ENCODE data around the gene IPO4.
A peak's percentile ranks its signal among the peaks of the same experiment; 100 is the strongest.
"Not testable (repeated sequence)": the region's sequence is repeated elsewhere in the genome, so short reads cannot be mapped to it uniquely, and the experiment has no call there.

Gene IPO4, protein sequence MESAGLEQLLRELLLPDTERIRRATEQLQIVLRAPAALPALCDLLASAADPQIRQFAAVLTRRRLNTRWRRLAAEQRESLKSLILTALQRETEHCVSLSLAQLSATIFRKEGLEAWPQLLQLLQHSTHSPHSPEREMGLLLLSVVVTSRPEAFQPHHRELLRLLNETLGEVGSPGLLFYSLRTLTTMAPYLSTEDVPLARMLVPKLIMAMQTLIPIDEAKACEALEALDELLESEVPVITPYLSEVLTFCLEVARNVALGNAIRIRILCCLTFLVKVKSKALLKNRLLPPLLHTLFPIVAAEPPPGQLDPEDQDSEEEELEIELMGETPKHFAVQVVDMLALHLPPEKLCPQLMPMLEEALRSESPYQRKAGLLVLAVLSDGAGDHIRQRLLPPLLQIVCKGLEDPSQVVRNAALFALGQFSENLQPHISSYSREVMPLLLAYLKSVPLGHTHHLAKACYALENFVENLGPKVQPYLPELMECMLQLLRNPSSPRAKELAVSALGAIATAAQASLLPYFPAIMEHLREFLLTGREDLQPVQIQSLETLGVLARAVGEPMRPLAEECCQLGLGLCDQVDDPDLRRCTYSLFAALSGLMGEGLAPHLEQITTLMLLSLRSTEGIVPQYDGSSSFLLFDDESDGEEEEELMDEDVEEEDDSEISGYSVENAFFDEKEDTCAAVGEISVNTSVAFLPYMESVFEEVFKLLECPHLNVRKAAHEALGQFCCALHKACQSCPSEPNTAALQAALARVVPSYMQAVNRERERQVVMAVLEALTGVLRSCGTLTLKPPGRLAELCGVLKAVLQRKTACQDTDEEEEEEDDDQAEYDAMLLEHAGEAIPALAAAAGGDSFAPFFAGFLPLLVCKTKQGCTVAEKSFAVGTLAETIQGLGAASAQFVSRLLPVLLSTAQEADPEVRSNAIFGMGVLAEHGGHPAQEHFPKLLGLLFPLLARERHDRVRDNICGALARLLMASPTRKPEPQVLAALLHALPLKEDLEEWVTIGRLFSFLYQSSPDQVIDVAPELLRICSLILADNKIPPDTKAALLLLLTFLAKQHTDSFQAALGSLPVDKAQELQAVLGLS

DNA sequence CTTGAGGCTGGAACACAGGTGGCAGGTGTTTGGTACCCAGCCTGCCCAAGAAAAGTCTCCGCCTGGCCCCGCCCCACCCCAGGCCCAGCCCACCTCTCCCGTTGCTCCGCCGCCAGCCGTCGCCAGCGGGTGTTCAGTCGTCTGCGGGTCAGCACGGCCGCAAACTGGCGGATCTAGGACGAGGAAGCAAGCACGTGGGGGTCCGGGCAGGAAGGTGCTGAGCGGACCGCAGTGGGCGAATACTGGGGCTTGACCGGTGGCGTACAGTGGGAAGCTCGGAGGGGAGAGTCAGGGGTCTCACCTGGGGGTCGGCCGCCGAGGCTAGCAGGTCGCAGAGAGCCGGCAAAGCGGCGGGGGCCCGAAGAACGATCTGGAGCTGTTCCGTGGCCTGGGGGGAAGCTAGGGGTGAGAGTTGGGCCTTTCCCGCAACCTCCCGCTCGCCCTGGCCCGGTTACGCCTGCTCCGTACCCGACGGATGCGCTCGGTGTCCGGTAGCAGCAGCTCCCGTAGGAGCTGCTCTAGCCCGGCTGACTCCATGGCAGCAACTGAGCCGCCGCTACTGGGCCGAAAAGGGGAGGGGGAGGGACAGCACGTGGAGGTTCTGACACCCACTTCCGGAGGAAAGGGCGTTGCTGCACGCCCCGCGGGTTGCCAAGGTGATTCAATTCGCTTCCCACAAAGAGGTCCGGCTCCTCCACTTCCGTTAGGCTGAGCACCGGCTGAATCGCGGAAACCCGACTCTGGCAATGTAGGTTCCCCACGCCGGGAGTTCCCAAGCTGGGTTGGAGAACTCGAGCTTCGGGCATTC lies at the start of gene IPO4:
Gene IPO4 (minus strand): TSS at position 566 of the 808 bp plus-strand sequence. CDS start 29 bp downstream, at position 537.
- peak; percentile 90 to 95 (median 94) for DNase-seq (ENCODE audit: low read depth in 3 of 3)

- DNase-seq (ENCODE audit: low read depth in 3 of 3): no peak
Observed at GRCh38 chr14:24238123-24238522, 49.5 kb upstream of the IPO4 start.

DNA sequence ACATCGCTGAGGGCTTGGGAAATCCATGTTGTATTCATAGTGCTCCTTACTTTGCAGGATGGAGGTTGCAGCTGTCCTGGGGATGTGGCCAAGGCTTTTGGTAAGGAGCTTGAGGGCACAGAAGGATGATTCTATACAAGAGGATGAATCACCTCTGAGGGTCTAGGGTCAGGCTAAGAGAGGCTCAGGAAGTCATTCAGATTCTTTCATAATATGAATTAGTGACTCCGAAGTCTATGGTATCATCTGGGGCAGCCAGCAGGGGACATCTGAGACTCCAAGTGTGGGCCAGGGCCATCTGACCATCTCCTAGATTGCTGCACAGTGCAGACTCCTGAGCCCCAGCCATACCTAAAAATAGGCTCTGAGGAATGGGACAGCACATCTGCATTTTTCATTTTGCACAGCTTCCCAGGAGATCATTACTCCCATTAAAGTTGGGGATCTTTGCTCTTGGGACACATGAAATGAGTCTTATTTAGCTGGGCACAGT lies 48.9 kb upstream of the IPO4 start:
- no peak for DNase-seq (ENCODE audit: low read depth in 3 of 3)

DNA sequence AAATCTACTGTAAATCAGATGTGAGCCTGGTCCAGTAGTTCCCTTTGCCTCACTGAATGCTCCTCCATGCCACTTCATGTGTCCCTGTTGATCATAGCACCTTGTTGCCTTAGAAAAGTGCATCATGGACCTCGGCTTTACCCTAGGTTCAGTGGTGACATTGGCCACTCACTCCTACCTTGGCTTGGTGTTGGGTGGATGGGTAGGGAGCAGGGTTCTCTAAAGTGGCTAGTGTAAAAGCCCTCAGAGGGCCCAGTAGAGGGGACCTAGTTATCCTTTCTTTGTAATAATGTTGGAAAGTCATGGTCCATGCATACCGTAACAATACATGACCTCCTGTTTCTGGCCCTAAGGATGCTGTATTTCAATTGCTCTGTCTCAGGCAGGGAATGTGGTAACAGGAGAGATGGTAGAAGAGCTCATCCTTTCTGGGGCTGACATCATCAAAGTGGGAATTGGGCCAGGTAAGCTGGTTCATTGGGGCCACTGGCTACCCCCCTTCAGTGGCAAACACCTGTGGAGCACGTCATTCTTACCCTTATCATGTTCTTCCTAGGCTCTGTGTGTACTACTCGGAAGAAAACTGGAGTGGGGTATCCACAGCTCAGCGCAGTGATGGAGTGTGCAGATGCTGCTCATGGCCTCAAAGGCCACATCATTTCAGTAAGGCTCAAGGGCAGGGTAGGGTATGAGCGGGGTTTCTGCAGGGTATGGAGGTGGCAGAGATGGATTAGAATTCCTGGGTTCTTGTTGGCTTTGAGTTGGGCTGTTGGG lies 48.3 kb upstream of the IPO4 start:
- no peak for DNase-seq (ENCODE audit: low read depth in 3 of 3)

- DNase-seq (ENCODE audit: low read depth in 3 of 3): no peak
Observed at GRCh38 chr14:24235804-24236688, 47.4 kb upstream of the IPO4 start.

GRCh38 chr14:24234095-24235005 lies 45.7 kb upstream of the IPO4 start:
- no peak for DNase-seq (ENCODE audit: low read depth in 3 of 3)

GRCh38 chr14:24233538-24233866 lies 44.9 kb upstream of the IPO4 start:
- no peak for DNase-seq (ENCODE audit: low read depth in 3 of 3)

GRCh38 chr14:24232645-24233537 lies 44.3 kb upstream of the IPO4 start, which contains the start of gene GMPR2:
TSS of gene GMPR2 (plus strand) at chr14:24232929. CDS start at chr14:24233254, 325 bp downstream.
- no peak for DNase-seq (ENCODE audit: low read depth in 3 of 3)

GRCh38 chr14:24232121-24232644 lies 43.6 kb upstream of the IPO4 start, which contains the start of gene NEDD8:
TSS of gene NEDD8 (minus strand) at chr14:24232367. CDS start at chr14:24232267, 100 bp downstream.
- peak; percentile 82 to 90 (median 88) for DNase-seq (ENCODE audit: low read depth in 3 of 3)

- DNase-seq (ENCODE audit: low read depth in 3 of 3): no peak
Observed at GRCh38 chr14:24231263-24232120, 42.9 kb upstream of the IPO4 start.

DNA sequence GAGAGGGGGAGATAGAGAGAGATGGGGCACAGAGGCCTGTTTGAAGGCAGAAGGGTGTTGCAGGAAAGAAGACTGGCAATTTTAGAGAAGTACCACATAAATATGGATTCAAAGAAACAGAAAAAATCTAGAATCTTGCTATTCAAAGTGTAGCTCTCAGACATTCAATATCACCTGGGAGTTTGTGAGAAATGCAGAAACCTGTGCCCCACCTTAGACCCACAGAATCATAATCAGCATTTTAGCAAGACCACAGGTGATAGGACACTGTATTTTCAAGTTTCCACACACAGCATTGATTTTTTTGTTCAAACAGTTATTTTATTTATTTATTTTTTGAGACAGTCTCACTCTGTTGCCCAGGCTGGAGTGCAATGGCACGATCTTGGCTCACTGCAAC lies 40.3 kb upstream of the IPO4 start:
- no peak for DNase-seq (ENCODE audit: low read depth in 3 of 3)

DNA sequence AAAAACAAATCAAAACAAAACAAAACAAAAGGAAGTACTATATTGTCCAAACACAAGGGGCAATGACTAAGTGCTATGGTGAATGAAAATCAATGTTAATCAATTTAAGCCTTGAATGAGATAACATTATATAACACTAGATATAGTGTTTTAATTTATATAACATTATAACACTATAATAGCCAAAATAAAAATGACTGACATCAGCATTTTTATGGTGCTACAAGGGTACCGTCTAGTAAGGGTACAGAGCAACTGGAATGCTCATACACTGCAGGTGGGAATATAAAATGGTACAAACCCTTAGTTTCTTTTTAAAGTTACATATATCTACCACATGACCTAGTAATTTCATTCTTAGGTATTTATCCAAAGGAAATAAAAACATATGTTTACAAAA lies 37.9 kb upstream of the IPO4 start:
- DNase-seq (ENCODE audit: low read depth in 3 of 3): no peak

GRCh38 chr14:24224618-24225071 lies 36.0 kb upstream of the IPO4 start:
- no peak for DNase-seq (ENCODE audit: low read depth in 3 of 3)

GRCh38 chr14:24222987-24223386 lies 34.4 kb upstream of the IPO4 start:
- DNase-seq (ENCODE audit: low read depth in 3 of 3): not testable (repeated sequence)

- no peak for DNase-seq (ENCODE audit: low read depth in 3 of 3)
Observed at GRCh38 chr14:24219521-24219920, 30.9 kb upstream of the IPO4 start.

GRCh38 chr14:24219080-24219479 lies 30.5 kb upstream of the IPO4 start:
- DNase-seq (ENCODE audit: low read depth in 3 of 3): no peak

All from stimulated activated CD4-positive, alpha-beta T cell treated with anti-CD3 and anti-CD28 coated beads, TNF-alpha, amount 100 ng/mL, for 24 hours (primary cell).